K562 (cell line): ENCODE measurements around the gene ANK3. TPM values are rescaled to one million over a fixed set of nuclear protein-coding genes. Genes with fewer than 3 reads are reported as not detected.
A peak's percentile ranks its signal among the peaks of the same experiment; 100 is the strongest.

Source experiments
- BHLHE40 ChIP-seq: IDR thresholded peaks from 2 replicates; pipeline ENCODE4 v1.6.1; 2011; ENCODE audit warnings: low read length, improper control_type of control experiment
- CBFA2T2 ChIP-seq: fragments of 450-650 bp; conservative IDR thresholded peaks from 2 replicates; pipeline ENCODE4 v1.6.1; 2017; ENCODE audit warnings: mild to moderate bottlenecking
- CHD1 ChIP-seq: fragments of 200-600 bp; sonication (generic); IDR thresholded peaks from one replicate; pipeline ENCODE4 v1.6.1; 2012; ENCODE audit warnings: mild to moderate bottlenecking, moderate library complexity, low read length, inconsistent platforms
- EZH2 ChIP-seq: IDR thresholded peaks from 2 replicates; pipeline ENCODE4 v1.6.1; 2012; ENCODE audit warnings: low read depth, mild to moderate bottlenecking, inconsistent platforms, low read length, borderline replicate concordance
- L3MBTL2 ChIP-seq: fragments of 450-650 bp; IDR thresholded peaks from 2 replicates; pipeline ENCODE4 v1.6.1; 2016; ENCODE audit warnings: mild to moderate bottlenecking, moderate library complexity
- LARP7 ChIP-seq: fragments of 450-650 bp; IDR thresholded peaks from 2 replicates; pipeline ENCODE4 v1.6.1; 2016
- MYC ChIP-seq, 2 experiments: fragments of 250-450 bp in 1 of 2; sonication (Bioruptor Pico) in 1 of 2; IDR thresholded peaks; 2 replicates each; pipeline versions ENCODE4 v1.5.1 to v1.6.1; 2012 to 2021; ENCODE audit warnings: low read depth in 2 of 2, borderline replicate concordance in 1 of 2, improper control_type of control experiment in 1 of 2, low read length in 1 of 2, mild to moderate bottlenecking in 1 of 2, moderate library complexity in 1 of 2
- PHB ChIP-seq: fragments of 250-450 bp; sonication (Bioruptor Pico); IDR thresholded peaks from 2 replicates; pipeline ENCODE4 v1.5.0; 2021
- SRF ChIP-seq, 2 experiments: fragments of 250-450, 450-650 bp in 1 of 2; sonication (Bioruptor Pico) in 1 of 2; sonication (generic) in 1 of 2; formaldehyde crosslinking; IDR thresholded peaks; 2 replicates each; pipeline versions ENCODE4 v1.5.0 to v1.5.1; 2020 to 2022; ENCODE audit warnings: mild to moderate bottlenecking in 1 of 2, missing genetic modification reagents in 1 of 2
- ZKSCAN8 ChIP-seq: fragments of 200-800 bp; sonication (Bioruptor generic); IDR thresholded peaks from 2 replicates; pipeline ENCODE4 v1.6.1; 2016; ENCODE audit warnings: missing genetic modification characterization, missing compliant biosample characterization
- ZNF316 ChIP-seq: fragments of 450-650 bp; IDR thresholded peaks from 2 replicates; pipeline ENCODE4 v1.6.1; 2016
- ZNF507 ChIP-seq: conservative IDR thresholded peaks from 2 replicates; pipeline ENCODE4 v1.6.1; 2017; ENCODE audit warnings: missing genetic modification characterization, missing compliant biosample characterization
- ZNF699 ChIP-seq: fragments of 250-450 bp; sonication (Bioruptor Pico); IDR thresholded peaks from 2 replicates; pipeline ENCODE4 v1.8.0; 2021; ENCODE audit warnings: mild to moderate bottlenecking, moderate library complexity; ENCODE audit not compliant: insufficient replicate concordance
- ZNF79 ChIP-seq: fragments of 250-450 bp; sonication (Bioruptor Pico); IDR thresholded peaks from 2 replicates; pipeline ENCODE4 v1.4.0; 2020; ENCODE audit warnings: low read depth, mild to moderate bottlenecking, moderate library complexity
- polyA plus RNA-seq, 8 experiments: library from polyadenylated mRNA; depleted of rRNA in 4 of 8; stranded (reverse) in 5 of 8; unstranded in 3 of 8; fragments of >200 nt; fragmentation: Nextera tagmentation in 2 of 8; fragmentation: Illumina TruSeq in 1 of 8; extraction: Ambion mirVana in 2 of 8; extraction: Trizol in 1 of 8; gene quantifications; 2 replicates each; pipeline versions ENCODE4 v1.2.1 to v1.2.3, GENCODE V29; 2011 to 2014; ENCODE audit warnings: inconsistent platforms in 1 of 8, missing spikeins in 1 of 8
- total RNA-seq, 7 experiments: library from RNA; depleted of rRNA in 6 of 7; stranded (reverse); fragments of >200 nt in 6 of 7; fragmentation: Illumina TruSeq in 2 of 7; extraction: Trizol in 2 of 7; gene quantifications; 2 replicates each; pipeline versions ENCODE4 v1.2.1 to v1.2.3, GENCODE V29; 2011 to 2021; ENCODE audit warnings: low replicate concordance in 1 of 7
- TF ChIP-seq, protein P1 (sequence below): fragments of 450-650 bp; IDR thresholded peaks from 2 replicates; pipeline ENCODE4 v1.6.1; 2014; ENCODE audit warnings: low read depth, mild to moderate bottlenecking, moderate library complexity, borderline replicate concordance
- TF ChIP-seq, protein P2 (sequence below), 2 experiments: IDR thresholded peaks; 2 replicates each; pipeline ENCODE4 v1.6.1; 2011; ENCODE audit warnings: borderline replicate concordance in 1 of 2, control low read depth in 1 of 2, low read depth in 1 of 2, low read length in 1 of 2, mild to moderate bottlenecking in 1 of 2, mixed read lengths in 1 of 2, moderate library complexity in 1 of 2; ENCODE audit not compliant: insufficient read depth in 1 of 2, insufficient read length in 1 of 2, poor library complexity in 1 of 2, severe bottlenecking in 1 of 2; ENCODE audit errors: extremely low read depth in 1 of 2

Gene ANK3
- total and polyA plus RNA-seq, 9 of the 15 experiments (the other 6 are each of a cell fraction or from before 2014, with no cell fraction given) = 10.0 to 32.3 (median 17.9) TPM

DNA sequence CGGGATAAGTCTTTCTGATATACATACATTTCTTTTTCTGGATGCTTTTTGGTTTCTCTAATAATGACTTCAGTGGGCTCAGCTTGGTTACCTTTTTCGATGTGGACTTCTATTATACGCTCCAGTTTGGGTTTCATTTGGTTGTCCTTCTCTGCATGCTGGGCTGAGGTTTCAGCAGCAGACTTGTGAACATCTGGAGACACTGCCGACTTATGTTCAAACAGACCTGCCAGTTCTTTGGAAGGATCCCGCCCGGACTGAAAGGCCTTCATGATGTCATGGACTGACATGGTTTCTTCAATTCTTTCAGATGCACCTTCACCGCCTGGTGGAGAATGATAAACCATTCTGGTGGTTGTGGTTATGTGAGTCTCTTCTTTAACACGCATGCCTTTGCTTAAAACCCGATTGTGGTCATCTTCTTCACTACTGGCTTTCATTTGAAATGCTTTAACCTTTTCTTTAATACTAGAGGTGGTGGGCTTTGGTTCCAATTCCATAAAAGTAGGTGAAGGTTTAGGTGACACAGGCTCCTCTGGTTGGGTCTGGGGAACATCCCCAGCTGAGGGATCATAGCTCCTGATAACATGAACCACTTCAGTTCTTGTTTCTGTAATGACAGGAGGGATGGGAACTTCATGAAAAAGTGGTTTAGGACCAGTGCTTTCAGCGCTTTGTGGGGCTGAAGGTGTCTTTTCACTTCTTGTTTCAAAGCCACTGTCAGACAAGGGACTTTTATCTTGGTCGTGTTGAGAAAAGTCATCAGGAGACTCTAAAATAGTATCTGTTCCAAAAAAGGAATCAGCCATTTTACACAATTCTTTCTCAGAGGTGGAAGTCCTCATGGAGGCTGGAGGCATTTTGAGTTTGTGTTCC lies 315.7 kb downstream of the ANK3 start (continued):
- TF ChIP-seq EZH2 = no peak
- no peak for TF ChIP-seq SRF (CRISPR knock-in tag; IDR thresholded peaks at IDR 0.05)
- TF ChIP-seq ZNF79 (CRISPR knock-in tag) = no peak
- TF ChIP-seq PHB (CRISPR knock-in tag) = no peak
- peak; percentile 52 for TF ChIP-seq CHD1
- TF ChIP-seq BHLHE40 = 0 out of 2 replicates have a peak, but pooled peaks have one; percentile 31
- TF ChIP-seq MYC (IDR thresholded peaks at IDR 0.05; ENCODE audit: low read depth, low read length) = no peak
- no peak for TF ChIP-seq MYC (CRISPR knock-in tag; IDR thresholded peaks at IDR 0.05; ENCODE audit: borderline replicate concordance, low read depth)
- TF ChIP-seq, protein P1, sequence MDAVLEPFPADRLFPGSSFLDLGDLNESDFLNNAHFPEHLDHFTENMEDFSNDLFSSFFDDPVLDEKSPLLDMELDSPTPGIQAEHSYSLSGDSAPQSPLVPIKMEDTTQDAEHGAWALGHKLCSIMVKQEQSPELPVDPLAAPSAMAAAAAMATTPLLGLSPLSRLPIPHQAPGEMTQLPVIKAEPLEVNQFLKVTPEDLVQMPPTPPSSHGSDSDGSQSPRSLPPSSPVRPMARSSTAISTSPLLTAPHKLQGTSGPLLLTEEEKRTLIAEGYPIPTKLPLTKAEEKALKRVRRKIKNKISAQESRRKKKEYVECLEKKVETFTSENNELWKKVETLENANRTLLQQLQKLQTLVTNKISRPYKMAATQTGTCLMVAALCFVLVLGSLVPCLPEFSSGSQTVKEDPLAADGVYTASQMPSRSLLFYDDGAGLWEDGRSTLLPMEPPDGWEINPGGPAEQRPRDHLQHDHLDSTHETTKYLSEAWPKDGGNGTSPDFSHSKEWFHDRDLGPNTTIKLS = no peak
- no peak for TF ChIP-seq ZNF316
- peak; percentile 58 for TF ChIP-seq CBFA2T2
- TF ChIP-seq ZNF699 (CRISPR knock-in tag) = no peak
- TF ChIP-seq, protein P2, sequence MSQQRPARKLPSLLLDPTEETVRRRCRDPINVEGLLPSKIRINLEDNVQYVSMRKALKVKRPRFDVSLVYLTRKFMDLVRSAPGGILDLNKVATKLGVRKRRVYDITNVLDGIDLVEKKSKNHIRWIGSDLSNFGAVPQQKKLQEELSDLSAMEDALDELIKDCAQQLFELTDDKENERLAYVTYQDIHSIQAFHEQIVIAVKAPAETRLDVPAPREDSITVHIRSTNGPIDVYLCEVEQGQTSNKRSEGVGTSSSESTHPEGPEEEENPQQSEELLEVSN (IDR thresholded peaks at IDR 0.05; ENCODE audit: borderline replicate concordance in 1 of 2, extremely low read depth in 1 of 2, insufficient read depth in 1 of 2, insufficient read length in 1 of 2, low read depth in 1 of 2, low read length in 1 of 2, poor library complexity in 1 of 2, severe bottlenecking in 1 of 2) = no peak
- 0 out of 2 replicates have a peak, but pooled peaks have one; percentile 19 for TF ChIP-seq ZKSCAN8 (CRISPR knock-in tag)
- TF ChIP-seq LARP7 = no peak
- TF ChIP-seq ZNF507 (tag) = no peak
- TF ChIP-seq L3MBTL2 = 0 out of 2 replicates have a peak, but pooled peaks have one; percentile 39
